Suprapubic skin (tissue), 4 donors: ENCODE results near the gene BAG5.

ENCODE experiments used
- POLR2A ChIP-seq, 2 donors: fragments of 450-650 bp; IDR thresholded peaks; one replicate each; pipeline ENCODE4 v1.6.1; 2017; ENCODE audit warnings: antibody characterized with exemption in 2 of 2, mild to moderate bottlenecking in 2 of 2, moderate library complexity in 2 of 2
- POLR2AphosphoS5 ChIP-seq, 3 donors: sonication (generic); formaldehyde crosslinking; IDR thresholded peaks; one replicate each; pipeline ENCODE4 v1.6.1; 2017; ENCODE audit warnings: antibody characterized with exemption in 3 of 3
- TF ChIP-seq, protein P1 (sequence below), 2 donors: fragments of 200-600 bp in 1 of 2; fragments of 450-650 bp in 1 of 2; sonication (generic) in 1 of 2; IDR thresholded peaks; one replicate each; pipeline ENCODE4 v1.5.1; 2016 to 2019; ENCODE audit warnings: antibody characterized with exemption in 2 of 2, mild to moderate bottlenecking in 1 of 2, moderate library complexity in 1 of 2

- TF ChIP-seq, protein P1, sequence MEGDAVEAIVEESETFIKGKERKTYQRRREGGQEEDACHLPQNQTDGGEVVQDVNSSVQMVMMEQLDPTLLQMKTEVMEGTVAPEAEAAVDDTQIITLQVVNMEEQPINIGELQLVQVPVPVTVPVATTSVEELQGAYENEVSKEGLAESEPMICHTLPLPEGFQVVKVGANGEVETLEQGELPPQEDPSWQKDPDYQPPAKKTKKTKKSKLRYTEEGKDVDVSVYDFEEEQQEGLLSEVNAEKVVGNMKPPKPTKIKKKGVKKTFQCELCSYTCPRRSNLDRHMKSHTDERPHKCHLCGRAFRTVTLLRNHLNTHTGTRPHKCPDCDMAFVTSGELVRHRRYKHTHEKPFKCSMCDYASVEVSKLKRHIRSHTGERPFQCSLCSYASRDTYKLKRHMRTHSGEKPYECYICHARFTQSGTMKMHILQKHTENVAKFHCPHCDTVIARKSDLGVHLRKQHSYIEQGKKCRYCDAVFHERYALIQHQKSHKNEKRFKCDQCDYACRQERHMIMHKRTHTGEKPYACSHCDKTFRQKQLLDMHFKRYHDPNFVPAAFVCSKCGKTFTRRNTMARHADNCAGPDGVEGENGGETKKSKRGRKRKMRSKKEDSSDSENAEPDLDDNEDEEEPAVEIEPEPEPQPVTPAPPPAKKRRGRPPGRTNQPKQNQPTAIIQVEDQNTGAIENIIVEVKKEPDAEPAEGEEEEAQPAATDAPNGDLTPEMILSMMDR (IDR thresholded peaks at IDR 0.05) = no peak
- TF ChIP-seq POLR2A (IDR thresholded peaks at IDR 0.05) (no peak), POLR2AphosphoS5 (IDR thresholded peaks at IDR 0.05) (no peak)
Measured at GRCh38 chr14:103526914-103527248, 35.6 kb downstream of the BAG5 start.
